ENCODE results near the gene ZNF587B. TPM values are rescaled to one million over a fixed set of nuclear protein-coding genes. Genes with fewer than 3 reads are reported as not detected.
"Not testable (repeated sequence)": the region's sequence is repeated elsewhere in the genome, so short reads cannot be mapped to it uniquely, and the experiment has no call there.

Gene ZNF587B
- total and polyA plus RNA-seq, 4 experiments from 2014 or later: 0.27 to 29.0 (median 15.3) TPM

GRCh38 chr19:57818378-57818777 is 11.7 kb upstream of the ZNF587B start:
- Histone ChIP-seq H3K9me3 (ENCODE audit: control insufficient read depth in 1 of 2, low read length in 2 of 2) (no peaks in the 10 kb centered on the region), H3K27ac (ENCODE audit: low read depth, low read length) (no peak overlapping the region), H3K4me1 (ENCODE audit: insufficient read depth, low read length) (peaks cover 30% of the 10 kb centered on the region), H3K4me3 (ENCODE audit: low read length in 2 of 2) (no peak overlapping the region), H3K27me3 (ENCODE audit: insufficient read depth, low read length) (no peaks in the 10 kb centered on the region), H3K36me3 (ENCODE audit: insufficient read depth, low read length) (no peaks in the 10 kb centered on the region)
- no peaks in the 10 kb centered on the region for H3K27me3 Mint-ChIP-seq
- CTCF ChIA-PET (ENCODE audit: partially characterized antibody): no interaction called here
- intact Hi-C loops (cut with micrococcal nuclease): loop anchor here (5.0 kb wide), 1 partner anchor 91 kb away; the partner anchor contains the start of gene ZNF671
- peaks cover 9 to 36% of the 10 kb centered on the region in 2 donors for H3K36me3 Mint-ChIP-seq
- no peak for DNase-seq
- peaks cover 45 to 75% (median 56%) of the 10 kb centered on the region in 4 donors for H3K4me1 Mint-ChIP-seq
- POLR2A ChIA-PET (ENCODE audit: partially characterized antibody): interaction anchor here (1.3 to 2.5 kb wide), 6 partner anchors 9 to 240 kb away, joined by 3 to 10 read pairs (median 6); partner anchors contain the start of genes ZNF134, ZNF416, ZNF587 and ZNF776
- peak overlapping the region in 7 of 8 donors; percentile 64 to 99 (median 71) for H3K4me3 Mint-ChIP-seq
- peak overlapping the region in 5 of 7 donors; percentile 39 to 98 (median 76) for H3K27ac Mint-ChIP-seq
- H3K9me3 Mint-ChIP-seq: no peaks in the 10 kb centered on the region

DNA sequence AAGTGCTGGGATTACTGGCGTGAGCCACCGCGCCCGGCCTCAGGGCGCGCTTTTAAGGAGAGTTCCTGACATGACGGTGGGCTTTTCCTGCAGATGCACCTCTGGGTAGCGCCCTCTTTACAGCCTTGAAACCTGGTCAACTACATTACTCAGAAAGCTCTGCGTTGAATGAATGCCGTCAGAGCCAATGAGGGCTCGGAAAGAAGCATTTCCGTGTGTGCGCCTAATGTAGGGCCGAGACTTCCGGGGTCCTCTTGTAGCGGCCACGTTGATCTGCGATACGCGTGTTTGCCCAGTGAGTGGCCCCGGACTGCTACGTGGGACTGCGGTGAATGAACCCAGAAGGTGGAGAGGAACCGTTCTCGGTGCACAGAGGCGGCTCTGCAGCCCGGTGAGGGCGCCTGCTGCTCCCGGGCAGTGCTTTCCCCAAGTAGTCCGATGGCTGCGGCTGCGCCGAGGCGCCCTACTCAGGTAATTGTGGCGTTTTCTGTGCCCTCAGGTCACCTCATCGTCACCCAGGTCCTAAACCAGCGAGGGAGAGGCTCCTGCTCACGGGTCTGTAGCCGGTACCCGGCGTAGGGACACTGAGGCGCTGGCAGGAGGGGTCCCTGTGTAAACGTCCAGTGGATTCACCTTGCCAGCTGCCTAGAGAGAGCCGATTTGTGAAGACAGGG is 10.5 kb upstream of the ZNF587B start:
- H3K4me3 Mint-ChIP-seq: peak overlapping the region; percentile 96 to 99 (median 98)
- intact Hi-C loops (cut with micrococcal nuclease): loop anchor here (1.0 to 5.0 kb wide), 2 partner anchors 92 to 186 kb away; partner anchors contain the start of genes ZNF211 and ZNF671
- Histone ChIP-seq H3K36me3 (ENCODE audit: insufficient read depth, low read length) (no peaks in the 10 kb centered on the region), H3K27me3 (ENCODE audit: insufficient read depth, low read length) (no peaks in the 10 kb centered on the region), H3K9me3 (ENCODE audit: control insufficient read depth in 1 of 2, low read length in 2 of 2) (no peaks in the 10 kb centered on the region), H3K4me1 (ENCODE audit: insufficient read depth, low read length) (peaks cover 25% of the 10 kb centered on the region), H3K27ac (ENCODE audit: low read depth, low read length) (peak overlapping the region; percentile 75), H3K4me3 (ENCODE audit: low read length in 2 of 2) (peak overlapping the region; percentile 86 to 91)
- H3K27me3 Mint-ChIP-seq: no peaks in the 10 kb centered on the region
- H3K4me1 Mint-ChIP-seq: peaks cover 45 to 75% (median 55%) of the 10 kb centered on the region in 4 donors
- peak; percentile 80 to 91 (median 84) for DNase-seq
- peak overlapping the region; percentile 93 to 99 (median 99) for H3K27ac Mint-ChIP-seq
- H3K9me3 Mint-ChIP-seq: no peaks in the 10 kb centered on the region
- ChIA-PET POLR2A (ENCODE audit: partially characterized antibody) (interaction anchor here (0.7 to 2.5 kb wide), 16 partner anchors 8 to 528 kb away, joined by 3 to 10 read pairs (median 4); partner anchors contain the start of genes ZNF134, ZNF416, ZNF586 and ZNF587), CTCF (ENCODE audit: partially characterized antibody) (no interaction called here)
- peaks cover 12 to 35% of the 10 kb centered on the region in 2 donors for H3K36me3 Mint-ChIP-seq

DNA sequence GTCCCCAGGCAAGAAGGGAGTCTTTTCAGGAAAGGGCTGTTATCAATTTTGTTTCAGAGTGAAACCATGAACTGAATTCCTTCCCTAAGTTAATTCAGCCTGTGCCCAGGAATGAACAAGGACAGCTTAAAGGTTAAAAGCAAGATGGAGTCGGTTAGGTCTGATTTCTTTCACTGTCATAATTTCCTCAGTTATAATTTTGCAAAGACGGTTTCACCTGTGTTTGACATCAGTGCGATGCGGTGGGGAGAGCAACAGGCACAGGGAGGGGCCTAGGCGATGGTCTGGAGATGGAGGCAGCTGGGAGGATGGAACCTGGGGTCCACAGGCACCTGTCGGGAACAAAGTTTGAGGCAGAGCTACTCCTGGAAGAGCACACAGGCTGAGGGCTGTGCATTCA is 9.5 kb upstream of the ZNF587B start:
- POLR2A ChIA-PET (ENCODE audit: partially characterized antibody): interaction anchor here (0.6 to 2.5 kb wide), 8 partner anchors 13 to 242 kb away, joined by 3 to 10 read pairs (median 6); partner anchors contain the start of genes ZNF416, ZNF586, ZNF587 and ZNF606

DNA sequence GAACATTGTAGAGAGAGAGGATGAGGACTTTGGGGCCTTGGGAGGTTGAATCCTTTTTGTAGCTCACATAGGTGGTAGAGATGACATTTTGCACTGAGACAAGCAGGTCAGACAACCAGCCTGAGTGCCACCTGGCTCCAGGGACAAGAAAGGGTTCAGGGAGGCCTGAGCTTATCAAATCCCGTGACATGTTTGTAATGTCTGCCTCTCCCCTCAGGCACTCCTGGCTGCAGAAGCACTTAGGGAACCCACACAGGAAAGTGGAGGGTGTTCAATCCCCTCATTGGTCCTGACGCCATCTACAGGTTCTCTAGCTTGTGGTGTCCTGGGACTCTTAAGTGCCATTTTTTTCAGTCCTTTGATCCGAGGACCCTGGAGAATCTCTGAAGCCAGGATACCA is 9.0 kb upstream of the ZNF587B start:
- H3K27ac ChIP-seq (ENCODE audit: low read depth, low read length); H3K36me3 ChIP-seq (ENCODE audit: insufficient read depth, low read length); H3K9me3 ChIP-seq (ENCODE audit: control insufficient read depth in 1 of 2, low read length in 2 of 2); DNase-seq; H3K9me3 Mint-ChIP-seq; H3K27me3 Mint-ChIP-seq; intact Hi-C loops (cut with micrococcal nuclease); H3K27me3 ChIP-seq (ENCODE audit: insufficient read depth, low read length); CTCF ChIA-PET (ENCODE audit: partially characterized antibody): not testable (repeated sequence)
- Mint-ChIP-seq H3K4me3 (peak overlapping the region; percentile 96 to 99 (median 98)), H3K36me3 (peaks cover 15 to 42% of the 10 kb centered on the region in 2 donors), H3K4me1 (peaks cover 39 to 72% (median 47%) of the 10 kb centered on the region in 4 donors), H3K27ac (peak overlapping the region in 6 of 7 donors; percentile 36 to 99 (median 64))
- POLR2A ChIA-PET (ENCODE audit: partially characterized antibody): interaction anchor here (0.9 kb wide), 1 partner anchor 181 kb away, joined by 3 read pairs; the partner anchor contains the start of gene ZNF606
- H3K4me1 ChIP-seq (ENCODE audit: insufficient read depth, low read length): peaks cover 19% of the 10 kb centered on the region
- H3K4me3 ChIP-seq (ENCODE audit: low read length in 2 of 2): peak overlapping the region in 1 of 2 donors; percentile 91

More for the DNA sequence above, 9.5 kb upstream of the ZNF587B start:
- Histone ChIP-seq H3K4me3 (ENCODE audit: low read length in 2 of 2) (peak overlapping the region; percentile 86 to 91), H3K9me3 (ENCODE audit: control insufficient read depth in 1 of 2, low read length in 2 of 2) (no peaks in the 10 kb centered on the region), H3K4me1 (ENCODE audit: insufficient read depth, low read length) (peaks cover 19% of the 10 kb centered on the region), H3K27me3 (ENCODE audit: insufficient read depth, low read length) (no peaks in the 10 kb centered on the region), H3K27ac (ENCODE audit: low read depth, low read length) (peak overlapping the region; percentile 75), H3K36me3 (ENCODE audit: insufficient read depth, low read length) (no peaks in the 10 kb centered on the region)
- DNase-seq: no peak
- CTCF ChIA-PET (ENCODE audit: partially characterized antibody): no interaction called here
- H3K9me3 Mint-ChIP-seq: no peaks in the 10 kb centered on the region
- peaks cover 12 to 37% of the 10 kb centered on the region in 2 donors for H3K36me3 Mint-ChIP-seq
- peak overlapping the region; percentile 93 to 99 (median 99) for H3K27ac Mint-ChIP-seq
- H3K27me3 Mint-ChIP-seq: no peaks in the 10 kb centered on the region
- H3K4me1 Mint-ChIP-seq: peaks cover 38 to 72% (median 48%) of the 10 kb centered on the region in 4 donors
- intact Hi-C loops (cut with micrococcal nuclease): no loop called here
- H3K4me3 Mint-ChIP-seq: peak overlapping the region; percentile 96 to 99 (median 98)

GRCh38 chr19:57821501-57821900 is 8.6 kb upstream of the ZNF587B start:
- H3K4me3 ChIP-seq (ENCODE audit: low read length in 2 of 2); DNase-seq; H3K27ac ChIP-seq (ENCODE audit: low read depth, low read length); intact Hi-C loops (cut with micrococcal nuclease); H3K9me3 ChIP-seq (ENCODE audit: control insufficient read depth in 1 of 2, low read length in 2 of 2); H3K9me3 Mint-ChIP-seq; H3K27me3 Mint-ChIP-seq; H3K27me3 ChIP-seq (ENCODE audit: insufficient read depth, low read length); H3K36me3 ChIP-seq (ENCODE audit: insufficient read depth, low read length); CTCF ChIA-PET (ENCODE audit: partially characterized antibody): not testable (repeated sequence)
- Mint-ChIP-seq H3K27ac (peak overlapping the region in 2 of 7 donors; percentile 36 to 93), H3K4me3 (peak overlapping the region in 3 of 8 donors; percentile 45 to 99 (median 98)), H3K36me3 (peaks cover 17 to 44% of the 10 kb centered on the region in 2 donors), H3K4me1 (peaks cover 39 to 73% (median 46%) of the 10 kb centered on the region in 4 donors)
- POLR2A ChIA-PET (ENCODE audit: partially characterized antibody): interaction anchor here (0.9 kb wide), 1 partner anchor 181 kb away, joined by 3 read pairs; the partner anchor contains the start of gene ZNF606
- peaks cover 19% of the 10 kb centered on the region for H3K4me1 ChIP-seq (ENCODE audit: insufficient read depth, low read length)

DNA sequence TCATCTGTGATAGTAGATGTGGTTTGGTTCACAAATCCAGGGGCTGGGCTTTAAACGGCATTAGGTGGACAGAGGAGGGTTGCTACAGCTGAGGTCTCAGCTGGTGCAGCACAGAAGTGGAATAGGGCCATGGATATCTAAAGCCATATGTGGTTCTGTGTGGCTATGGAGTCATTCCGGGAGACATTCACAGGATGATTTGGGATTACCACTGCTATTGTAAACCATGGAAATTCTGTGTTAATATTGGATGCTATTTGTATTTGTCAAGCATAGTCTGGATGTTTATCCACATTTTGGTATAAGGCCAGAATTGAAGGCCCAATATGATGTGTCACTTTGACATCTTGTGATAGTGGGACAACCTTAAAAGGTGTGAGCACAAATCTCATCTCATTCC is 6.9 kb upstream of the ZNF587B start:
- H3K9me3 Mint-ChIP-seq; H3K9me3 ChIP-seq (ENCODE audit: control insufficient read depth in 1 of 2, low read length in 2 of 2); DNase-seq; intact Hi-C loops (cut with micrococcal nuclease); CTCF ChIA-PET (ENCODE audit: partially characterized antibody); H3K27me3 ChIP-seq (ENCODE audit: insufficient read depth, low read length); H3K36me3 ChIP-seq (ENCODE audit: insufficient read depth, low read length); POLR2A ChIA-PET (ENCODE audit: partially characterized antibody); H3K27ac ChIP-seq (ENCODE audit: low read depth, low read length); H3K27me3 Mint-ChIP-seq; H3K4me3 ChIP-seq (ENCODE audit: low read length in 2 of 2): not testable (repeated sequence)
- H3K27ac Mint-ChIP-seq: peak overlapping the region in 4 of 7 donors; percentile 43 to 82 (median 60)
- H3K36me3 Mint-ChIP-seq: peaks cover 26 to 53% of the 10 kb centered on the region in 2 donors
- H3K4me1 Mint-ChIP-seq: peaks cover 41 to 81% (median 47%) of the 10 kb centered on the region in 4 donors
- H3K4me1 ChIP-seq (ENCODE audit: insufficient read depth, low read length): peaks cover 19% of the 10 kb centered on the region
- H3K4me3 Mint-ChIP-seq: peak overlapping the region in 1 of 8 donors; percentile 12

- Mint-ChIP-seq H3K27ac (peak overlapping the region in 4 of 7 donors; percentile 4 to 82 (median 45)), H3K36me3 (peaks cover 26 to 53% of the 10 kb centered on the region in 2 donors), H3K4me1 (peaks cover 38 to 76% (median 46%) of the 10 kb centered on the region in 4 donors), H3K4me3 (peak overlapping the region in 1 of 8 donors; percentile 9)
- intact Hi-C loops (cut with micrococcal nuclease); H3K27me3 Mint-ChIP-seq; H3K4me3 ChIP-seq (ENCODE audit: low read length in 2 of 2); POLR2A ChIA-PET (ENCODE audit: partially characterized antibody); H3K27me3 ChIP-seq (ENCODE audit: insufficient read depth, low read length); H3K9me3 Mint-ChIP-seq; H3K36me3 ChIP-seq (ENCODE audit: insufficient read depth, low read length); CTCF ChIA-PET (ENCODE audit: partially characterized antibody); DNase-seq; H3K27ac ChIP-seq (ENCODE audit: low read depth, low read length); H3K9me3 ChIP-seq (ENCODE audit: control insufficient read depth in 1 of 2, low read length in 2 of 2): not testable (repeated sequence)
- H3K4me1 ChIP-seq (ENCODE audit: insufficient read depth, low read length): peaks cover 19% of the 10 kb centered on the region
Observed at GRCh38 chr19:57823608-57824007, 6.5 kb upstream of the ZNF587B start.
